ENCODE measurements around the gene MED13L.
"Not testable (repeated sequence)": the region's sequence is repeated elsewhere in the genome, so short reads cannot be mapped to it uniquely, and the experiment has no call there.

GRCh38 chr12:116031624-116032023 lies 245.9 kb downstream of the MED13L start:
- not testable (repeated sequence) for TF ChIP-seq SOX15 (CRISPR knock-in tag; IDR thresholded peaks at IDR 0.05); PREB (CRISPR knock-in tag; IDR thresholded peaks at IDR 0.05; ENCODE audit: borderline replicate concordance)

Measured in WTC11 (cell line).